Right ventricle myocardium superior (tissue), 1 donor: ENCODE measurements around the gene SLC27A2. TPM values are rescaled to one million over a fixed set of nuclear protein-coding genes. Genes with fewer than 3 reads are reported as not detected.

Source experiments
- ATAC-seq: fragments of 200-7000 bp; cut with Tn5 transposase; one replicate; pipeline ENCODE4 v1.9.1; 2020; ENCODE audit warnings: mild to moderate bottlenecking; ENCODE audit not compliant: poor library complexity
- DNase-seq: peaks from one replicate; pipeline ENCODE4 v3.0.0-alpha.2; 2020
- intact Hi-C: fragments of 100-400 bp; cut with DNase I; formaldehyde crosslinking; loops from one replicate; pipeline ENCODE4 v1.11.2; 2022
- total RNA-seq: library from RNA; stranded (reverse); fragmentation: NEBNext Ultra II Directional; extraction: Animal tissue kit (Norgen Biotek cat#: 25700); gene quantifications from one replicate; pipeline ENCODE4 v1.2.1, GENCODE V29; 2021
- donor health status: DM: no; HTN: yes; CAD: no; lungs with severe emphysema.

The SLC27A2 gene
- total RNA-seq, 1 donor from 2014 or later: 0.24 TPM

DNA sequence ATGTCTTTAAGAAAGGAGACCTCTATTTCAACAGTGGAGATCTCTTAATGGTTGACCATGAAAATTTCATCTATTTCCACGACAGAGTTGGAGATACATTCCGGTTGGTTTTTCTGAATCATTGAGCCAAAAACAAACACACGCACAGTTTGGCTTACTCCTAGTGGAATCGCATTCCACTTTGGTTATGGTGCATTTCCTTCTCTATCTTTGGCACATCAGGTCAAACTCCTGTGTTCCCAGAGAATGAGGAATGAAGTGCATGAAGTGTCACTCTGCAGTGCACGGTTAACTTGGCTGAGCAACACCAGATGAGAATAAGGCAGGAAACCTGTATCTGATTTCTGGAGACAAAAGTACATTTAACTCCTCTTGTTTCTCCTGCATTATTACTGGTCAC is 45.1 kb downstream of the SLC27A2 start:
- ATAC-seq: no peak
- intact Hi-C loops: no loop called here

GRCh38 chr15:50228866-50229265 is 46.9 kb downstream of the SLC27A2 start:
- intact Hi-C loops: no loop called here
- DNase-seq: no peak
- ATAC-seq: no peak

More for the DNA sequence above, 45.1 kb downstream of the SLC27A2 start:
- no peak for DNase-seq

GRCh38 chr15:50229336-50229735 is 47.3 kb downstream of the SLC27A2 start:
- DNase-seq (no peak), ATAC-seq (no peak)
- intact Hi-C loops: no loop called here

- DNase-seq (no peak), ATAC-seq (no peak)
- intact Hi-C loops: no loop called here
These were observed 49.8 kb downstream of the SLC27A2 start for GRCh38 chr15:50231761-50232160.

GRCh38 chr15:50232791-50233190 is 50.8 kb downstream of the SLC27A2 start:
- no peak for DNase-seq
- intact Hi-C loops: no loop called here
- ATAC-seq: no peak

DNA sequence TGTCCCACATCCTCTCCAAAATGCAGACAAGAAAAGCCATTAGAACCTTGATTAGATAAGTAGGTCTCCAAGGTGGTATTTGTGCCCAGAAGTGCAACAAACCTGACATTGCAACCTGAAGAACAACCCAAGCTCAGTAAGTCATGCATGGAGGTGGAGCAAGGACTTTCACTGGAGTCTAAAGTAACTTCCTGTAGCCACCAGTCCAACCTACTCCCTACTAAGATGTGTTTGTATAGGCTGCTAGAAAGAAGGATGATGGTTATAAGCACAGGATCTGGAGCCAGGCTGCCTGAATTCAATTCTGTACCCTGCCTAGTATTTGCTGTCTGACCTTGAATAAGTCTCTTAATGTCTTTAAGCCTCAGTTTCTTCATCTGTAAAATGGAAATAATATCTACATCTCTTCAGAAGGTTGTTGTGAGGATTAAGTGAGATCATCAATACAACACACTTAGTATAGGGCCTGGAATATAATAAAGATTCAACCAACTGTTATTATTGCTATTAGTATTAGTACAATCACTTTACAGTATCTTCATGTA is 51.3 kb downstream of the SLC27A2 start:
- intact Hi-C loops: no loop called here
- DNase-seq (no peak), ATAC-seq (no peak)

DNA sequence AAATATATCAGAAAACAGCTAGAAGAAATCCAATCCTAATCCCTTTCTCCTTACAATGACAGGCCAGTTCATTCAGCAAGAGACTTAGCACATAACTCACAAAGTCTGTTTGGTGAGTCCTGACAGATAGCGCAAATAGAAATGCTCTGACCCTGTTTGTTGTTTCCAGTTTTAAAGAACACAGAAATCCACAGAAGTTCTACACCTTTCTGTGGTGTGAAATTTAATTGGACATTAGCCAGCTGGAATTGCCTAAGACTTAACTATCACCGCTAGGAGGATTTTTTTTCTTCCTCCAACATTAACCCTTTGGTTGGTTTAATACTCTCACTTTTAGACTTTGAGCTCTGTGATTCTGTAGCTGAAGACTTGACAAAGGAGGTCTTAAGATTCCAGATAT is 52.8 kb downstream of the SLC27A2 start:
- DNase-seq: no peak
- intact Hi-C loops: no loop called here

GRCh38 chr15:50235794-50236193 is 53.8 kb downstream of the SLC27A2 start:
- DNase-seq (no peak), ATAC-seq (no peak)
- intact Hi-C loops: no loop called here

More for the DNA sequence above, 52.8 kb downstream of the SLC27A2 start:
- ATAC-seq: no peak

- no peak for DNase-seq
- no peak for ATAC-seq
- intact Hi-C loops: no loop called here
These were observed 54.4 kb downstream of the SLC27A2 start for GRCh38 chr15:50236433-50236832.

DNA sequence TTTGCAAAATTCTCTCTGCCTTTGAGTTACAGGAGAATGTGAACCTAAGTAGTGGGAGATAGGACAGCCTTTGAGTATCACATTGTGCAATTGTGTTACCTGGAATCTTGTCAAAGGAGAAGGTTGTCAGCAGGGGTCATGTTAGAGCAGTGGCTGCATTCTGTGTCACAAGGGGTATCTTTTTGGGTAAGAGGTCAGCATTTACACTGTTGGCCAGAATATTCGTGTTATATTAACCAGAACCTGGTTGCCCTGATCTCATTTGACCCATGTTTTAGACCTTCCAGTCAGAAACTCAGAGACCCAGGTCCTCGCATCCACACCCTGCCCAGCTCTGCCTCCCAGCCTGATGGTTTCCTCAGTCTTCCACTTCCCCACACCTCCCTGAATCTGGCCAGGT is 56.3 kb downstream of the SLC27A2 start:
- DNase-seq (no peak), ATAC-seq (no peak)
- intact Hi-C loops: no loop called here

- intact Hi-C loops: no loop called here
- ATAC-seq (no peak), DNase-seq (no peak)
These were observed 59.9 kb downstream of the SLC27A2 start for GRCh38 chr15:50241684-50242450.

DNA sequence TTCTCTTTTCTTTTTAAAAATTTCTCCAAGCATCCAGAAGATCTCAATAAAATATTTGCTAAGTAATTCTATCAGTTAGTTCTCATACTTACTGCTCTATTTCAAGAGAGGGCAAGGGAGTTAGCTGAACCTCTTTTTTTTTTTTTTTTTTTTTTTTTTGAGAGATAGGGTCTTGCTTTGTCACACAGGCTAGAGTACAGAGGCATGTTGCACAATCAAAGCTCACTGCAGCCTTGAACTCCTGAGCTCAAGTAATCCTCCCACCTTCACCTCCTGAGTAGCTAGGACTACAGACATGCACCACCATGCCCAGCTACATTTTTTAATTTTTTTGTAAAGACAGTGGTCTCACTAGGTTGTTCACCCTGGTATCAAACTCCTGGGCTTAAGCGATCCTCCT is 62.2 kb downstream of the SLC27A2 start:
- no peak for DNase-seq
- intact Hi-C loops: no loop called here
- ATAC-seq: no peak

GRCh38 chr15:50244959-50245624 is 63.1 kb downstream of the SLC27A2 start:
- ATAC-seq (no peak), DNase-seq (no peak)
- intact Hi-C loops: no loop called here

DNA sequence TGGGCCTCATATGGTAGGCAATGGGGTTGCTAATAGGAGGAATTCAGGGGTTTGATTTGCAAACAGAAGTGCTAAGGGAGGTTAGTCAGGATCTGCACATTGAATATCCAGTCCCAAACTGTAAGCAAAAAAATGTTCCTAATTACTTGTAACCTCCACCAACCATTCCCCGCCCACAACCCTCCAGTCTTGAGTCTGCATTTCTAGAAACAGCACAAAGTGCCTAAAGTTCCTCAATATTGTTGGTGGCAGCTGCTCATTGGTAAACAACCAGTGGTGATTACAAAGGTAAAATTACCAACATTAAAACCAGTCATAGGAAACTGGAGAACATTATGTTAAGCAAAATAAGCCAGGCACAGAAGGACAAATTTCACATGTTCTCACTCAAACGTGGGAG is 64.6 kb downstream of the SLC27A2 start:
- DNase-seq (no peak), ATAC-seq (no peak)
- intact Hi-C loops: no loop called here

- DNase-seq: peak; percentile 50
- peak; percentile 43 for ATAC-seq
These were observed 66.0 kb downstream of the SLC27A2 start for GRCh38 chr15:50247819-50248655.

DNA sequence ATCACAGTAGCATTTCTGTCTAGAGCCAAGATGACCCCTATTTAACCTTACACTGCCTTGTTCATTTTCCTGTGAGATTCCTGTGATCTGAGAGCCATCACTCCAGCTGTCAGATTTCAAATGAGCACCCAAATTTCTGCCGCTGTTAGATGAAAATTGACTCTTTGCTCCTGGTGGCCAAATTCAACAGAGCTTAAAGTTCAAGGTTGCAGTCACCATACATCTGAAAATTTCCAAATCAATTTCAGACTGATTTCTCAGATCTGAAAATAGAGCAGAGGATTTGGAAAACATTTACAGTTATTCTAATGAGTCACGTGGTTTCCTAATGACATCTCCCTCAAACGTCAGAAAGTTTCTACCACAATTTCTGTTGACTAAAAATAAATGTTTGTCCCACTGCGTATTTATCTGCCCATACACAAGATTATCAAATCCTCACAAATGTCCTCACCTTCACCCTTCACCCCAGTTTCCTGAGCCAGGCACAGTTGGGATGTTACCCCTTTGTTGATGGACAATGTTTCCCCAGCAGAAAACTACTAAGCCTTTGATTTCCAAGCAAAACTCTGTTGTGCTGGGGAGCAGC is 67.1 kb downstream of the SLC27A2 start:
- DNase-seq: no peak
- intact Hi-C loops: no loop called here
- no peak for ATAC-seq

More at GRCh38 chr15:50247819-50248655, 66.0 kb downstream of the SLC27A2 start:
- intact Hi-C loops: no loop called here

- no peak for ATAC-seq
- intact Hi-C loops: no loop called here
- no peak for DNase-seq
These were observed 67.7 kb downstream of the SLC27A2 start for GRCh38 chr15:50249704-50250103.

DNA sequence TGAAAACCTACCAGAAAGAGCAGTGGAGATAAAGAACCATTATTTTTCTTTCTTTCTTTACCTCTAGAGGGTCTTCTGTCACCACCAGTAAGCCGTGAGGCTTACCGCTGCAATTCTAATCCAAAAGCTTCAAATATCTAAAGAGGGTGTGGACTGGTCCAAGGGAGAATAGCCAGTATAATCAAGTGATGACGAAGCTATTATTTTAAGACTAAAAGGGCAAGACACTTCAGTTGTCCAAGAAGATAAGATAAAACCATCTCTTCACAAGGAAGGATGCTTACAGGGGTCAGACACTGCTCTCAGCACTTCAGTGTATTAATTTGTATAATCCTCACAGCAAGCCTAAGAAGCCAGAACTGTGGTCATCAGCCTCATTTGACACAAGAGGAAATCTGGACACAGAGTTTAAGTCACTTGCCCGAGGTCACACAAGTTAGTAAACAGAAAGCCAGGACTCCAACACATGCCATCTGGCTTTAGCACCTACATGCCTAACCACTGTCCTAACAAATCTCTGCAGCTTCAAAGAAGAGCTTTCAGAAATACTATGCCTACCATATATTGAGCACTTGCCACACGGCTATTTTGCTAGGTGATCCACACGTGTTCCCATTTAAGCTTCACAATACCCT is 68.9 kb downstream of the SLC27A2 start:
- no peak for DNase-seq
- ATAC-seq: no peak
- intact Hi-C loops: no loop called here
